A673 (cell line): ENCODE results near the gene SLC35E3. TPM values are rescaled to one million over a fixed set of nuclear protein-coding genes. Genes with fewer than 3 reads are reported as not detected.

ENCODE experiments used
- BruUV-seq: library from RNA; stranded (reverse); fragments of 400-500 nt; replicated peaks from 2 replicates; lab custom pipeline; 2021; lab: Mats Ljungman, UMichigan
- CTCF ChIA-PET: fragments of 300-600 bp; sonication (Branson Sonifier 250); formaldehyde crosslinking; loops from one replicate; lab custom pipeline; 2022; ENCODE audit warnings: antibody characterized with exemption; lab: Charles Lee
- POLR2A ChIA-PET: fragments of 300-600 bp; sonication (Branson Sonifier 250); formaldehyde crosslinking; loops from one replicate; lab custom pipeline; 2022; ENCODE audit warnings: antibody characterized with exemption; ENCODE audit not compliant: low non-redundant PET; lab: Charles Lee
- DNase-seq: peaks from one replicate; pipeline ENCODE4 v3.0.0-alpha.2; 2015; ENCODE audit warnings: low spot score
- H3K27ac ChIP-seq: fragments of 200-600 bp; sonication (generic); 2 replicates; pipeline ENCODE4 v1.5.1; 2016; ENCODE audit warnings: mixed run types, low read depth, mild to moderate bottlenecking, mixed read lengths, antibody characterized with exemption, low read length; ENCODE audit not compliant: poor library complexity, severe bottlenecking
- H3K27me3 ChIP-seq: fragments of 200-600 bp; sonication (generic); replicated peaks from 2 replicates; pipeline ENCODE4 v1.6.1; 2017; ENCODE audit warnings: mixed run types, low read depth, mild to moderate bottlenecking, mixed read lengths, antibody characterized with exemption, low read length; ENCODE audit not compliant: insufficient read depth, poor library complexity
- H3K36me3 ChIP-seq: fragments of 200-600 bp; sonication (generic); 2 replicates; pipeline ENCODE4 v1.6.1; 2016; ENCODE audit warnings: mixed run types, mild to moderate bottlenecking, mixed read lengths, antibody characterized with exemption, low read length; ENCODE audit not compliant: insufficient read depth, poor library complexity, severe bottlenecking
- H3K4me1 ChIP-seq: fragments of 200-600 bp; sonication (generic); 2 replicates; pipeline ENCODE4 v1.6.1; 2017; ENCODE audit warnings: mixed run types, mild to moderate bottlenecking, mixed read lengths, antibody characterized with exemption, low read length; ENCODE audit not compliant: insufficient read depth, poor library complexity, severe bottlenecking
- H3K4me3 ChIP-seq: fragments of 200-600 bp; sonication (generic); 2 replicates; pipeline ENCODE4 v1.5.1; 2016; ENCODE audit warnings: low read depth, mixed run types, mild to moderate bottlenecking, mixed read lengths, low read length; ENCODE audit not compliant: poor library complexity, severe bottlenecking
- H3K9me3 ChIP-seq: fragments of 200-600 bp; sonication (generic); 2 replicates; pipeline ENCODE4 v1.6.1; 2016; ENCODE audit warnings: mixed run types, low read depth, mild to moderate bottlenecking, mixed read lengths, antibody characterized with exemption, low read length; ENCODE audit not compliant: poor library complexity, severe bottlenecking
- EZH2 ChIP-seq: fragments of 200-600 bp; sonication (generic); IDR thresholded peaks from 2 replicates; pipeline ENCODE4 v1.6.1; 2017; ENCODE audit warnings: borderline replicate concordance, low read depth, mild to moderate bottlenecking, mixed read lengths, antibody characterized with exemption, low read length; ENCODE audit not compliant: poor library complexity, severe bottlenecking
- intact Hi-C: fragments of 100-400 bp; cut with micrococcal nuclease; formaldehyde crosslinking; loops from one replicate; pipeline ENCODE4 v1.10.0; 2022; ENCODE audit not compliant: unreplicated experiment
- total RNA-seq: library from RNA; stranded (reverse); gene quantifications from 2 replicates; pipeline ENCODE4 v1.2.3, GENCODE V29; 2021
- TF ChIP-seq, protein P1 (sequence below): fragments of 300-800, 200-600 bp; sonication (generic); conservative IDR thresholded peaks from 2 replicates; pipeline ENCODE4 v1.5.1; 2017; ENCODE audit warnings: low read depth, mild to moderate bottlenecking, antibody characterized with exemption, low read length, moderate library complexity, mixed read lengths

SLC35E3 gene
- total RNA-seq, 1 experiment from 2014 or later, result 10.1 TPM

DNA sequence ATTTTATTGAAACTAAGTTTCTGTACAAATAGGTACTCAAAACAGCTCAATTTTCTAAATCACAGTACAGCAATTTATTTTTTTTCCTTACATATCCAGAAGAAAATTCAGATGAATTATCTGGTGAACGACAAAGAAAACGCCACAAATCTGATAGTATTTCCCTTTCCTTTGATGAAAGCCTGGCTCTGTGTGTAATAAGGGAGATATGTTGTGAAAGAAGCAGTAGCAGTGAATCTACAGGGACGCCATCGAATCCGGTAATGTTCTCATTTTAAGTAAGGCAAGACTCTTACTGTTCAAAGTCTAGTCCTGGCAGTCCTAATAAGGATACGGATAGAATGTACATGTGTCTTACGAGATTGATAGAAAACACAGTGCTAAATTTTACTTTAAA lies 82.7 kb downstream of the SLC35E3 start:
- peaks cover 3% of the 10 kb centered on the region for H3K4me1 ChIP-seq
- CTCF ChIA-PET, result no interaction called here
- POLR2A ChIA-PET, result no interaction called here
- DNase-seq, result no peak
- no peaks in the 10 kb centered on the region for H3K27me3 ChIP-seq
- no peak for TF ChIP-seq EZH2
- TF ChIP-seq, protein P1, sequence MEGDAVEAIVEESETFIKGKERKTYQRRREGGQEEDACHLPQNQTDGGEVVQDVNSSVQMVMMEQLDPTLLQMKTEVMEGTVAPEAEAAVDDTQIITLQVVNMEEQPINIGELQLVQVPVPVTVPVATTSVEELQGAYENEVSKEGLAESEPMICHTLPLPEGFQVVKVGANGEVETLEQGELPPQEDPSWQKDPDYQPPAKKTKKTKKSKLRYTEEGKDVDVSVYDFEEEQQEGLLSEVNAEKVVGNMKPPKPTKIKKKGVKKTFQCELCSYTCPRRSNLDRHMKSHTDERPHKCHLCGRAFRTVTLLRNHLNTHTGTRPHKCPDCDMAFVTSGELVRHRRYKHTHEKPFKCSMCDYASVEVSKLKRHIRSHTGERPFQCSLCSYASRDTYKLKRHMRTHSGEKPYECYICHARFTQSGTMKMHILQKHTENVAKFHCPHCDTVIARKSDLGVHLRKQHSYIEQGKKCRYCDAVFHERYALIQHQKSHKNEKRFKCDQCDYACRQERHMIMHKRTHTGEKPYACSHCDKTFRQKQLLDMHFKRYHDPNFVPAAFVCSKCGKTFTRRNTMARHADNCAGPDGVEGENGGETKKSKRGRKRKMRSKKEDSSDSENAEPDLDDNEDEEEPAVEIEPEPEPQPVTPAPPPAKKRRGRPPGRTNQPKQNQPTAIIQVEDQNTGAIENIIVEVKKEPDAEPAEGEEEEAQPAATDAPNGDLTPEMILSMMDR, result no peak
- no peaks in the 10 kb centered on the region for H3K9me3 ChIP-seq
- no peak overlapping the region for H3K4me3 ChIP-seq
- intact Hi-C loops, result no loop called here
- no TSS peak for BruUV-seq
- peaks cover 77% of the 10 kb centered on the region for H3K36me3 ChIP-seq
- H3K27ac ChIP-seq, result peak overlapping the region; percentile 47

Other genes starting within 250 kb of the SLC35E3 start
- 134 and 148 TPM in 2 replicates for gene RAP1B, start 135.3 kb upstream of the SLC35E3 start, total RNA-seq
- gene NUP107, start 59.2 kb upstream of the SLC35E3 start, total RNA-seq, result 127 and 128 TPM in 2 replicates
- 132 and 149 TPM in 2 replicates for gene MDM2, start 62.0 kb downstream of the SLC35E3 start, total RNA-seq
- 0.81 and 0.84 TPM in 2 replicates for gene CPM, start 187.0 kb downstream of the SLC35E3 start, total RNA-seq